DOHH2 (cell line): Measurements from ENCODE around the gene CLCN7.

Source experiments
- H3F3A ChIP-seq: fragments of 200-600 bp; sonication (generic), shearing (Covaris generic); 2 replicates; pipeline ENCODE4 v1.6.0; 2016; ENCODE audit warnings: antibody characterized with exemption, mild to moderate bottlenecking; ENCODE audit not compliant: control insufficient read depth, insufficient read depth
- H3K27ac ChIP-seq: fragments of 200-600 bp; sonication (generic); 2 replicates; pipeline ENCODE4 v1.5.1; 2014; ENCODE audit warnings: low read depth, mild to moderate bottlenecking, low read length, moderate library complexity
- H3K27me3 ChIP-seq: fragments of 200-600 bp; sonication (generic); 2 replicates; pipeline ENCODE4 v1.6.1; 2014; ENCODE audit warnings: mild to moderate bottlenecking, low read length, mixed read lengths; ENCODE audit not compliant: control insufficient read depth
- H3K36me3 ChIP-seq: fragments of 200-600 bp; sonication (generic); 2 replicates; pipeline ENCODE4 v1.6.1; 2014; ENCODE audit warnings: mild to moderate bottlenecking, low read length, moderate library complexity, mixed read lengths; ENCODE audit not compliant: control insufficient read depth
- H3K4me1 ChIP-seq: fragments of 200-600 bp; sonication (generic); 2 replicates; pipeline ENCODE4 v1.6.1; 2014; ENCODE audit warnings: mild to moderate bottlenecking, low read length, mixed read lengths; ENCODE audit not compliant: control insufficient read depth
- H3K4me2 ChIP-seq: fragments of 200-600 bp; sonication (generic); 2 replicates; pipeline ENCODE4 v1.6.0; 2014; ENCODE audit warnings: mild to moderate bottlenecking, low read length, moderate library complexity
- H3K4me3 ChIP-seq: fragments of 200-600 bp; sonication (generic); 2 replicates; pipeline ENCODE4 v1.5.1; 2014; ENCODE audit warnings: mild to moderate bottlenecking, low read length, mixed read lengths
- H3K79me2 ChIP-seq: fragments of 200-600 bp; sonication (generic); 2 replicates; pipeline ENCODE4 v1.6.1; 2014; ENCODE audit warnings: mild to moderate bottlenecking, low read length, mixed read lengths; ENCODE audit not compliant: control insufficient read depth
- H3K9me2 ChIP-seq: fragments of 200-600 bp; sonication (generic); replicated peaks from 2 replicates; pipeline ENCODE4 v1.6.1; 2014; ENCODE audit warnings: mild to moderate bottlenecking, low read length, mixed read lengths; ENCODE audit not compliant: control insufficient read depth
- H3K9me3 ChIP-seq: fragments of 200-600 bp; sonication (generic); 2 replicates; pipeline ENCODE4 v1.6.1; 2014; ENCODE audit warnings: antibody characterized with exemption, low read length, mixed read lengths; ENCODE audit not compliant: control insufficient read depth, insufficient read depth
- H4K20me1 ChIP-seq: fragments of 200-600 bp; sonication (generic); 2 replicates; pipeline ENCODE4 v1.6.0; 2014; ENCODE audit warnings: low read depth, mild to moderate bottlenecking, antibody characterized with exemption, low read length, moderate library complexity; ENCODE audit not compliant: control insufficient read depth, insufficient read depth
- CTCF ChIP-seq: fragments of 200-600 bp; sonication (generic); IDR thresholded peaks from one replicate; pipeline ENCODE4 v1.5.1; 2014; ENCODE audit warnings: antibody characterized with exemption, mild to moderate bottlenecking, low read depth, low read length; ENCODE audit not compliant: poor library complexity, severe bottlenecking
- EZH2phosphoT487 ChIP-seq: fragments of 200-600 bp; sonication (generic); IDR thresholded peaks from 2 replicates; pipeline ENCODE4 v1.6.1; 2017; ENCODE audit warnings: borderline replicate concordance, mild to moderate bottlenecking, antibody characterized with exemption, low read length, moderate library complexity, mixed read lengths

Gene CLCN7

GRCh38 chr16:1439058-1439698, 35.6 kb downstream of the CLCN7 start:
- Histone ChIP-seq H3K27ac (no peak overlapping the region), H3K9me2 (no peaks in the 10 kb centered on the region), H3K27me3 (no peaks in the 10 kb centered on the region), H3K4me3 (no peak overlapping the region), H4K20me1 (no peaks in the 10 kb centered on the region), H3K9me3 (no peaks in the 10 kb centered on the region), H3F3A (no peaks in the 10 kb centered on the region), H3K36me3 (no peaks in the 10 kb centered on the region), H3K4me2 (no peak overlapping the region), H3K4me1 (no peaks in the 10 kb centered on the region), H3K79me2 (no peaks in the 10 kb centered on the region)
- TF ChIP-seq EZH2phosphoT487, result no peak
- TF ChIP-seq CTCF, result no peak

DNA sequence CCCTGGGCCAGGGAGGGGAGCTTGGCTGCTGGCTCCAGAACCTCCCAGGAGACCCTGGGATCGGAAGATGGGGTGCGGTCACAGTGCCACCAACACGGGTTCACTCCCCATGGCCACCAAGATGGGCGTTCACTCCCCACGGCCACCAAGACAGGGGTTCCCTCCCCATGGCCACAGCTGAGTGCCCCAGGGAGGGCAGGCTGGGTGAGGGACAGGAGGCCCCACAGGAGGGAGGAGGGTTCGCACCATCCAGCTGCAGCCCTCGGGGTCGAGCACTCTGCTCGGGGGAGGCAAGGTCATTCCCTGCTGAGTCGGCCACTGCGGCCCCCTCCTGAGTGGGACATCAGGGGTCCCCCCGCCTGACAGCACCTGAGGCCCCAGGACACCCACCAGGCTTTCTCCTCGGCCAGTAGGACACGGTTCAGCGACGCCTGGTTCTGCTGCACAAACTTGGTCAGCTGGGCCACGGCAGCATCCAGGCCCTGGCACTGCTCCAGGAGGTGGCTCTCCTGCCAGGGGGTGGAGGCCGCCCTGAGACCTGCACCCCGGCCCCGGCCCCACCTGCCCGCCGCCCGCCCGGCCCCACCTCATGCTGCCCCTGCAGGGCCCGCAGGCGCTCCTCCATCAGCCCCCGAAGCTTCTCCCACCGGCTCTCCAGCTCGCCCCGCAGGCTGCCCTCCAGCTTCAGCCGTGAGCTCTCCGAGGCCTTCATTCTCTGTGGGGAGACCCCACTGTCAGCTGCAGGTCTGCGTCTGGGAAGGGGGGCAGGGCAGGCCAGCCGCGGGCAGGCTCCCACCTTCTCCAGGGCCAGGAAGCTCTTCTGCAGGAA, 36.4 kb downstream of the CLCN7 start:
- no peaks in the 10 kb centered on the region for H3K9me3 ChIP-seq
- no peaks in the 10 kb centered on the region for H3F3A ChIP-seq
- no peak overlapping the region for H3K4me2 ChIP-seq
- H3K27ac ChIP-seq, result no peak overlapping the region
- H3K27me3 ChIP-seq, result no peaks in the 10 kb centered on the region
- H3K79me2 ChIP-seq, result no peaks in the 10 kb centered on the region
- no peak overlapping the region for H3K4me3 ChIP-seq
- H3K36me3 ChIP-seq, result no peaks in the 10 kb centered on the region
- H3K4me1 ChIP-seq, result no peaks in the 10 kb centered on the region
- no peaks in the 10 kb centered on the region for H3K9me2 ChIP-seq
- TF ChIP-seq EZH2phosphoT487, result no peak
- no peak for TF ChIP-seq CTCF
- no peaks in the 10 kb centered on the region for H4K20me1 ChIP-seq

- H4K20me1 ChIP-seq, result no peaks in the 10 kb centered on the region
- no peaks in the 10 kb centered on the region for H3K79me2 ChIP-seq
- TF ChIP-seq EZH2phosphoT487 (no peak), CTCF (no peak)
- H3K4me2 ChIP-seq, result no peak overlapping the region
- no peaks in the 10 kb centered on the region for H3K36me3 ChIP-seq
- H3K9me3 ChIP-seq, result no peaks in the 10 kb centered on the region
- no peaks in the 10 kb centered on the region for H3K4me1 ChIP-seq
- no peak overlapping the region for H3K27ac ChIP-seq
- no peaks in the 10 kb centered on the region for H3F3A ChIP-seq
- no peaks in the 10 kb centered on the region for H3K9me2 ChIP-seq
- no peaks in the 10 kb centered on the region for H3K27me3 ChIP-seq
- H3K4me3 ChIP-seq, result no peak overlapping the region
Observed at GRCh38 chr16:1437606-1438005, 37.2 kb downstream of the CLCN7 start.
